WTC11 (cell line): ENCODE data around the gene CHDH. TPM values are rescaled to one million over a fixed set of nuclear protein-coding genes. Genes with fewer than 3 reads are reported as not detected.
A peak's percentile ranks its signal among the peaks of the same experiment; 100 is the strongest.

Experiments
- ATAC-seq: fragments of 200-7000 bp; cut with Tn5 transposase; 2 replicates; pipeline ENCODE4 v1.10.0; 2021; ENCODE audit warnings: mild to moderate bottlenecking, moderate library complexity
- CTCF ChIA-PET: fragments of 300-600 bp; sonication (Branson Sonifier 250); formaldehyde crosslinking; loops from one replicate; lab custom pipeline; 2021; ENCODE audit warnings: antibody characterized with exemption; lab: Charles Lee
- POLR2A ChIA-PET: fragments of 350-600 bp; sonication (Branson Sonifier 250); formaldehyde crosslinking; loops from one replicate; lab custom pipeline; 2021; ENCODE audit warnings: antibody characterized with exemption; lab: Charles Lee
- DNase-seq: peaks from one replicate; pipeline ENCODE4 v3.0.0; 2021; ENCODE audit warnings: low spot score
- H3K27ac Mint-ChIP-seq: 2 replicates; pipeline ENCODE4 v1.8.0; 2021; ENCODE audit warnings: mixed read lengths
- H3K27me3 Mint-ChIP-seq: 2 replicates; pipeline ENCODE4 v1.8.0; 2021; ENCODE audit warnings: low read depth, mild to moderate bottlenecking, moderate library complexity, mixed read lengths
- H3K36me3 Mint-ChIP-seq: 2 replicates; pipeline ENCODE4 v1.8.0; 2021; ENCODE audit warnings: mixed read lengths
- H3K4me1 Mint-ChIP-seq: 2 replicates; pipeline ENCODE4 v1.8.0; 2022; ENCODE audit warnings: mixed read lengths
- H3K4me3 Mint-ChIP-seq: 2 replicates; pipeline ENCODE4 v1.8.0; 2021; ENCODE audit warnings: mild to moderate bottlenecking, moderate library complexity, mixed read lengths
- H3K9me3 Mint-ChIP-seq: 2 replicates; pipeline ENCODE4 v1.8.0; 2021; ENCODE audit warnings: mixed read lengths
- AR ChIP-seq: fragments of 250-450 bp; sonication (Bioruptor Pico); IDR thresholded peaks from 2 replicates; pipeline ENCODE4 v1.9.0; 2021; ENCODE audit warnings: mild to moderate bottlenecking
- CTCF ChIP-seq: fragments of 200-600 bp; IDR thresholded peaks from 2 replicates; pipeline ENCODE4 v1.8.0; 2022; ENCODE audit warnings: antibody characterized with exemption
- GABPB1 ChIP-seq: sonication (generic); formaldehyde crosslinking; IDR thresholded peaks from 2 replicates; pipeline ENCODE4 v1.8.1; 2023; ENCODE audit warnings: mild to moderate bottlenecking, missing genetic modification reagents
- GRHL2 ChIP-seq: fragments of 250-450 bp; sonication (Bioruptor Pico); IDR thresholded peaks from 2 replicates; pipeline ENCODE4 v1.8.0; 2022; ENCODE audit warnings: mild to moderate bottlenecking, moderate library complexity; ENCODE audit not compliant: insufficient replicate concordance, severe bottlenecking
- GTF2I ChIP-seq: fragments of 250-450 bp; sonication (Bioruptor Pico); conservative IDR thresholded peaks from 2 replicates; pipeline ENCODE4 v1.4.0; 2021; ENCODE audit warnings: mild to moderate bottlenecking
- HMGXB4 ChIP-seq: sonication (generic); formaldehyde crosslinking; IDR thresholded peaks from 2 replicates; pipeline ENCODE4 v1.8.1; 2023; ENCODE audit warnings: mild to moderate bottlenecking, moderate library complexity, missing genetic modification reagents
- RELA ChIP-seq: sonication (generic); formaldehyde crosslinking; IDR thresholded peaks from 2 replicates; pipeline ENCODE4 v1.8.1; 2022; ENCODE audit warnings: missing genetic modification reagents, mild to moderate bottlenecking, borderline replicate concordance
- SMAD3 ChIP-seq: sonication (generic); formaldehyde crosslinking; IDR thresholded peaks from 2 replicates; pipeline ENCODE4 v1.8.0; 2022; ENCODE audit warnings: missing genetic modification reagents, mild to moderate bottlenecking, borderline replicate concordance
- TP53 ChIP-seq: sonication (generic); formaldehyde crosslinking; IDR thresholded peaks from 2 replicates; pipeline ENCODE4 v1.8.1; 2023; ENCODE audit warnings: mild to moderate bottlenecking, missing genetic modification reagents
- ZNF425 ChIP-seq: fragments of 250-450 bp; sonication (Bioruptor Pico); conservative IDR thresholded peaks from 2 replicates; pipeline ENCODE4 v1.9.0; 2021; ENCODE audit warnings: mild to moderate bottlenecking
- total RNA-seq: library from RNA; stranded (reverse); gene quantifications from 3 replicates; pipeline ENCODE4 v1.2.3, GENCODE V29; 2021

The CHDH gene
- total RNA-seq, 1 experiment from 2014 or later = 11.7 TPM

- TF ChIP-seq CTCF (no peak), TP53 (CRISPR knock-in tag) (no peak), ZNF425 (CRISPR knock-in tag) (no peak), AR (CRISPR knock-in tag) (no peak), RELA (no peak)
Measured at GRCh38 chr3:53846851-53847155, 584 bp upstream of the CHDH start (continued).

- POLR2A ChIA-PET = interaction anchor here (0.7 kb wide), 1 partner anchor 11 kb away, joined by 3 read pairs; no protein-coding TSS in a partner anchor
- H3K36me3 Mint-ChIP-seq = no peaks in the 10 kb centered on the region; the same call in 1 of the 2 replicates
- ATAC-seq (peak; percentile 14), DNase-seq (no peak)
- peak overlapping the region; percentile 68 for H3K4me3 Mint-ChIP-seq
- TF ChIP-seq HMGXB4 = 0 out of 2 replicates have a peak, but pooled peaks have one; percentile 23
- no peak for TF ChIP-seq GRHL2 (CRISPR knock-in tag)
- H3K4me1 Mint-ChIP-seq = peaks cover 40% of the 10 kb centered on the region
- CTCF ChIA-PET = interaction anchor here (0.8 to 1.3 kb wide), 6 partner anchors 10 to 142 kb away, joined by 3 to 4 read pairs (median 3); partner anchors contain the start of gene SELENOK
- no peaks in the 10 kb centered on the region for H3K9me3 Mint-ChIP-seq
- peaks cover 18% of the 10 kb centered on the region for H3K27me3 Mint-ChIP-seq
- H3K27ac Mint-ChIP-seq = no peak overlapping the region
Measured at GRCh38 chr3:53845881-53846133, 412 bp downstream of the CHDH start.

GRCh38 chr3:53845103-53845880, 927 bp downstream of the CHDH start:
- Mint-ChIP-seq H3K27ac (peak overlapping the region; percentile 65), H3K9me3 (no peaks in the 10 kb centered on the region), H3K36me3 (no peaks in the 10 kb centered on the region; the same call in 1 of the 2 replicates), H3K4me1 (peaks cover 40% of the 10 kb centered on the region), H3K27me3 (peaks cover 18% of the 10 kb centered on the region), H3K4me3 (peak overlapping the region; percentile 68)
- ATAC-seq (peak; percentile 55), DNase-seq (peak; percentile 76)
- ChIA-PET CTCF (interaction anchor here (0.6 to 1.3 kb wide), 12 partner anchors 9 to 345 kb away, joined by 3 to 4 read pairs (median 3); partner anchors contain the start of gene SELENOK), POLR2A (interaction anchor here (0.6 to 0.7 kb wide), 3 partner anchors 10 to 135 kb away, joined by 3 read pairs; no protein-coding TSS in a partner anchor)
- TF ChIP-seq SMAD3 (CRISPR knock-in tag) (no peak), GABPB1 (0 out of 2 replicates have a peak, but pooled peaks have one; percentile 17), GTF2I (CRISPR knock-in tag) (peak; percentile 64; the same call in 1 of the 2 replicates)
